Measurements from ENCODE around the gene HIPK4.

HIPK4 gene

GRCh38 chr19:40396886-40397567 is 7.0 kb upstream of the HIPK4 start:
- H3K4me1 ChIP-seq (ENCODE audit: control insufficient read depth in 1 of 2, insufficient read depth in 1 of 2, low read depth in 1 of 2, low read length in 1 of 2), result peaks cover 7 to 8% of the 10 kb centered on the region in 2 experiments
- no peaks in the 10 kb centered on the region for H3K36me3 ChIP-seq
- H3K27ac ChIP-seq, result no peak overlapping the region
- H3K4me3 ChIP-seq (ENCODE audit: low read depth in 1 of 2, low read length in 1 of 2), result no peak overlapping the region
- peaks cover 39% of the 10 kb centered on the region for H3K27me3 ChIP-seq
- H3K9me3 ChIP-seq, result no peaks in the 10 kb centered on the region
- TF ChIP-seq, protein P1, sequence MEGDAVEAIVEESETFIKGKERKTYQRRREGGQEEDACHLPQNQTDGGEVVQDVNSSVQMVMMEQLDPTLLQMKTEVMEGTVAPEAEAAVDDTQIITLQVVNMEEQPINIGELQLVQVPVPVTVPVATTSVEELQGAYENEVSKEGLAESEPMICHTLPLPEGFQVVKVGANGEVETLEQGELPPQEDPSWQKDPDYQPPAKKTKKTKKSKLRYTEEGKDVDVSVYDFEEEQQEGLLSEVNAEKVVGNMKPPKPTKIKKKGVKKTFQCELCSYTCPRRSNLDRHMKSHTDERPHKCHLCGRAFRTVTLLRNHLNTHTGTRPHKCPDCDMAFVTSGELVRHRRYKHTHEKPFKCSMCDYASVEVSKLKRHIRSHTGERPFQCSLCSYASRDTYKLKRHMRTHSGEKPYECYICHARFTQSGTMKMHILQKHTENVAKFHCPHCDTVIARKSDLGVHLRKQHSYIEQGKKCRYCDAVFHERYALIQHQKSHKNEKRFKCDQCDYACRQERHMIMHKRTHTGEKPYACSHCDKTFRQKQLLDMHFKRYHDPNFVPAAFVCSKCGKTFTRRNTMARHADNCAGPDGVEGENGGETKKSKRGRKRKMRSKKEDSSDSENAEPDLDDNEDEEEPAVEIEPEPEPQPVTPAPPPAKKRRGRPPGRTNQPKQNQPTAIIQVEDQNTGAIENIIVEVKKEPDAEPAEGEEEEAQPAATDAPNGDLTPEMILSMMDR (IDR thresholded peaks at IDR 0.05), result no peak

DNA sequence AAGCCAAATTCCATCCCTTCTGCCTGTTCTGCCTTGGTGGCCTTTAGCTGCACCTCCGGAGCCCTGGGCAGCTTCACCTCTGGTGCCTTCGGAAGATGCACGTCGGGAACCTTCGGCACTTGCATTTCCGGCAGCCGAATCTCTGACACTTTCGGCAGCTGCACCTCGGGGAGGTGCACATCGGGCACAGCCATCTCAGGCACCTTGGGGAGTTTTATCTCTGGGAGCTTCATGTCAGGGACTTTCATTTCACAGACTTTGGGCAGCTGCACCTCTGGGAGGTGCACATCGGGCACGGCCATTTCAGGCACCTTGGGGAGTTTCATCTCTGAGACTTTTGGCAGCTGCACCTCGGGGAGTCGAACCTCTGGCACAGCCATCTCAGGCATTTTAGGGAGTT is 6.0 kb upstream of the HIPK4 start:
- H3K9me3 ChIP-seq, result no peaks in the 10 kb centered on the region
- no peaks in the 10 kb centered on the region for H3K36me3 ChIP-seq
- peaks cover 7 to 8% of the 10 kb centered on the region in 2 experiments for H3K4me1 ChIP-seq (ENCODE audit: control insufficient read depth in 1 of 2, insufficient read depth in 1 of 2, low read depth in 1 of 2, low read length in 1 of 2)
- peaks cover 34% of the 10 kb centered on the region for H3K27me3 ChIP-seq
- no peak overlapping the region for H3K27ac ChIP-seq
- TF ChIP-seq, protein P1 (IDR thresholded peaks at IDR 0.05), result no peak
- H3K4me3 ChIP-seq (ENCODE audit: low read depth in 1 of 2, low read length in 1 of 2), result no peak overlapping the region

- peaks cover 7 to 8% of the 10 kb centered on the region in 2 experiments for H3K4me1 ChIP-seq (ENCODE audit: control insufficient read depth in 1 of 2, insufficient read depth in 1 of 2, low read depth in 1 of 2, low read length in 1 of 2)
- no peak overlapping the region for H3K27ac ChIP-seq
- H3K9me3 ChIP-seq, result no peaks in the 10 kb centered on the region
- peaks cover 31% of the 10 kb centered on the region for H3K27me3 ChIP-seq
- TF ChIP-seq, protein P1 (IDR thresholded peaks at IDR 0.05), result no peak
- H3K36me3 ChIP-seq, result no peaks in the 10 kb centered on the region
- H3K4me3 ChIP-seq (ENCODE audit: low read depth in 1 of 2, low read length in 1 of 2), result no peak overlapping the region
Observed at GRCh38 chr19:40394816-40395210, 4.8 kb upstream of the HIPK4 start.

GRCh38 chr19:40393894-40394815 is 4.2 kb upstream of the HIPK4 start:
- H3K9me3 ChIP-seq, result no peaks in the 10 kb centered on the region
- peaks cover 7 to 8% of the 10 kb centered on the region in 2 experiments for H3K4me1 ChIP-seq (ENCODE audit: control insufficient read depth in 1 of 2, insufficient read depth in 1 of 2, low read depth in 1 of 2, low read length in 1 of 2)
- no peaks in the 10 kb centered on the region for H3K36me3 ChIP-seq
- H3K27me3 ChIP-seq, result peaks cover 26% of the 10 kb centered on the region
- H3K27ac ChIP-seq, result no peak overlapping the region
- H3K4me3 ChIP-seq (ENCODE audit: low read depth in 1 of 2, low read length in 1 of 2), result no peak overlapping the region
- TF ChIP-seq, protein P1 (IDR thresholded peaks at IDR 0.05), result no peak

DNA sequence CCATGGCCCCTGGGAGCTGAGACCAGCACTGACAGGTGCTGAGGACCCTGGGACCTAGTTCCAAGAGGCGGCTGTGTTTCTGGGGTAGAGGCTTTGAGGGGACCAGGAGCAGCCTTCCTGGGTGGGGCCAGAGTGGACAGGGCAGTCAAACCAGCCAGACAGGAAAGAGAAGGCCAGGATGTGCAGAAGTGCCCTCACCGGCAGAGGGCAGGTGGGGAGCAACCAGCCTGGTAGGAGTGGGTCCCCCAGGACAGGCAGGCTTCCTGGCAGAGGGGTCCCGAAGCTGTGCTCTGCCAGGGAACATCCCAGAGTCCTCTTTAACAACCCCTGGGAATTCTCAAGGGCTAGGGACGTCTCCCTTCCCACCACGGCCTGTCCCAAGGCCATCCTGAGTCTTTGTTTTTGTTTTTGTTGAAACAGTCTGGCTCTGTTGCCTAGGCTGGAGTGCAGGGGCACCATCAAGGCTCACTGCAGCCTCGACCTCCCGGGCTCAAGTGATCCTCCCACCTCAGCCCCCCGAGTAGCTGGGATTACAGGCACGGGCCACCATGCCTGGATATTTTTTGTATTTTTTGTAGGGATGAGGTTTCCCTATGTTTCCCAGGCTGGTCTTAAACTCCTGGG is 3.0 kb upstream of the HIPK4 start:
- Histone ChIP-seq H3K27ac (no peak overlapping the region), H3K4me3 (ENCODE audit: low read depth in 1 of 2, low read length in 1 of 2) (no peak overlapping the region), H3K27me3 (peaks cover 15% of the 10 kb centered on the region), H3K9me3 (no peaks in the 10 kb centered on the region), H3K4me1 (ENCODE audit: control insufficient read depth in 1 of 2, insufficient read depth in 1 of 2, low read depth in 1 of 2, low read length in 1 of 2) (peaks cover 0 to under 1% of the 10 kb centered on the region in 2 experiments), H3K36me3 (no peaks in the 10 kb centered on the region)
- TF ChIP-seq, protein P1 (IDR thresholded peaks at IDR 0.05), result no peak

All from neutrophil (primary cell).